ENCODE measurements around the gene TLL2.

DNA sequence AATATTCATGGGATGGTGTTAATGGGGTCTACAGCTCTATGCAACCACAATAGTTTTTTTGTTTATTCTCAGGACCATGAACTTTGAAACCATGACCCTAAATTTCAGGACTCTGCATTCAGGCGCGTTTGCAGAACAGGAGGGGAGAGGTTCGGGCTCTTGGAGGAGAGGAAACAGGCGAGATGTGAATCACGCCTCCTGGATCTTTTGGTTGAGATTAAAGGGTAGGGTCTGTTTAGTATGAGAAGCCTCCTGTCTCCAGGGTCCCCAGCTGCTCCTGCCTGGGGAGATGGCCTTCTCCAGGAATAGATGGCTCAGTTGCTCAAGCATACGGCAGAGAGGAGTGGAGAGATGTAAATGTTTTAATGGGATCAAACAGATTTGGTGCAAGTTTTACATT lies 18.2 kb downstream of the TLL2 start:
- TF ChIP-seq POLR2AphosphoS5 (IDR thresholded peaks at IDR 0.05; ENCODE audit: low read depth, low read length) (no peak), POLR2A (IDR thresholded peaks at IDR 0.05; ENCODE audit: low read depth, low read length) (no peak), TAF1 (IDR thresholded peaks at IDR 0.05; ENCODE audit: low read depth, low read length) (no peak), PAX5 (IDR thresholded peaks at IDR 0.05; ENCODE audit: insufficient read depth, low read length, severe bottlenecking) (no peak)
